HCEC 1CT (cell line): Measurements from ENCODE around the gene FUT2.

Source experiments
- DNase-seq: peaks from one replicate; pipeline ENCODE4 v3.0.0-alpha.2; 2017

Gene FUT2

GRCh38 chr19:48731452-48731851 lies 35.7 kb downstream of the FUT2 start:
- no peak for DNase-seq

- DNase-seq: no peak
Measured at GRCh38 chr19:48734625-48735024, 38.9 kb downstream of the FUT2 start.

GRCh38 chr19:48735031-48735615 lies 39.4 kb downstream of the FUT2 start:
- DNase-seq: no peak

GRCh38 chr19:48737360-48737998 lies 41.7 kb downstream of the FUT2 start:
- DNase-seq: no peak

GRCh38 chr19:48738557-48739403 lies 43.0 kb downstream of the FUT2 start:
- DNase-seq: peak; percentile 73

- DNase-seq: no peak
Measured at GRCh38 chr19:48739404-48740163, 43.8 kb downstream of the FUT2 start.

- DNase-seq: no peak
Measured at GRCh38 chr19:48740164-48740972, 44.6 kb downstream of the FUT2 start, which contains the start of gene RASIP1. Gene RASIP1, minus strand, starts transcription at chr19:48740610. Its CDS starts 328 bp downstream, at chr19:48740282.

GRCh38 chr19:48741129-48741999 lies 45.6 kb downstream of the FUT2 start:
- no peak for DNase-seq

- no peak for DNase-seq
Measured at GRCh38 chr19:48742096-48742495, 46.3 kb downstream of the FUT2 start.

- peak; percentile 57 for DNase-seq
Measured at GRCh38 chr19:48745208-48745995, 49.6 kb downstream of the FUT2 start.

GRCh38 chr19:48746110-48746509 lies 50.3 kb downstream of the FUT2 start:
- no peak for DNase-seq

- DNase-seq: peak; percentile 73
Measured at GRCh38 chr19:48746738-48747575, 51.2 kb downstream of the FUT2 start, which contains the start of gene IZUMO1. Gene IZUMO1, minus strand, starts transcription at chr19:48746909. Its CDS starts 1,050 bp downstream, at chr19:48745859.

- DNase-seq: no peak
Measured at GRCh38 chr19:48749571-48750198, 53.9 kb downstream of the FUT2 start.

- DNase-seq: no peak
Measured at GRCh38 chr19:48750351-48750750, 54.6 kb downstream of the FUT2 start.

- DNase-seq: no peak
Measured at GRCh38 chr19:48750771-48751504, 55.2 kb downstream of the FUT2 start.

GRCh38 chr19:48751845-48752495 lies 56.2 kb downstream of the FUT2 start:
- DNase-seq: no peak
